Measurements from ENCODE around the gene ZFP42.
"Not testable (repeated sequence)": the region's sequence is repeated elsewhere in the genome, so short reads cannot be mapped to it uniquely, and the experiment has no call there.

Gene ZFP42

GRCh38 chr4:187995322-187996207 lies at the start of gene ZFP42:
Gene ZFP42, plus strand, starts transcription at chr4:187995771. Its CDS starts 7,037 bp downstream, at chr4:188002808.
- no peak for DNase-seq (ENCODE audit: low read depth)

GRCh38 chr4:187961171-187961570 lies 34.4 kb upstream of the ZFP42 start:
- DNase-seq (ENCODE audit: low read depth): no peak

GRCh38 chr4:187961961-187962360 lies 33.6 kb upstream of the ZFP42 start:
- no peak for DNase-seq (ENCODE audit: low read depth)

- DNase-seq (ENCODE audit: low read depth): no peak
Measured at GRCh38 chr4:187962926-187963325, 32.6 kb upstream of the ZFP42 start.

GRCh38 chr4:187965726-187966125 lies 29.8 kb upstream of the ZFP42 start:
- DNase-seq (ENCODE audit: low read depth): no peak

GRCh38 chr4:187972135-187972534 lies 23.4 kb upstream of the ZFP42 start:
- DNase-seq (ENCODE audit: low read depth): no peak

- no peak for DNase-seq (ENCODE audit: low read depth)
Measured at GRCh38 chr4:187983746-187984145, 11.8 kb upstream of the ZFP42 start.

- DNase-seq (ENCODE audit: low read depth): no peak
Measured at GRCh38 chr4:187992971-187993370, 2.6 kb upstream of the ZFP42 start.

GRCh38 chr4:187993827-187994226 lies 1.7 kb upstream of the ZFP42 start:
- DNase-seq (ENCODE audit: low read depth): peak; percentile 7

- DNase-seq (ENCODE audit: low read depth): no peak
Measured at GRCh38 chr4:187996502-187997177, 1.1 kb downstream of the ZFP42 start.

- DNase-seq (ENCODE audit: low read depth): not testable (repeated sequence)
Measured at GRCh38 chr4:187997991-187998390, 2.4 kb downstream of the ZFP42 start.

GRCh38 chr4:187999406-187999932 lies 3.9 kb downstream of the ZFP42 start:
- DNase-seq (ENCODE audit: low read depth): no peak

- no peak for DNase-seq (ENCODE audit: low read depth)
Measured at GRCh38 chr4:188002323-188002722, 6.8 kb downstream of the ZFP42 start.

GRCh38 chr4:188002751-188003150 lies 7.2 kb downstream of the ZFP42 start:
- DNase-seq (ENCODE audit: low read depth): no peak

- DNase-seq (ENCODE audit: low read depth): no peak
Measured at GRCh38 chr4:188005561-188005960, 10.0 kb downstream of the ZFP42 start.

GRCh38 chr4:188006285-188006848 lies 10.8 kb downstream of the ZFP42 start:
- DNase-seq (ENCODE audit: low read depth): no peak

GRCh38 chr4:188008377-188008776 lies 12.8 kb downstream of the ZFP42 start:
- peak; percentile 88 for DNase-seq (ENCODE audit: low read depth)

- no peak for DNase-seq (ENCODE audit: low read depth)
Measured at GRCh38 chr4:188012426-188012945, 16.9 kb downstream of the ZFP42 start.

- DNase-seq (ENCODE audit: low read depth): peak; percentile 29
Measured at GRCh38 chr4:188015025-188015940, 19.7 kb downstream of the ZFP42 start.

- peak; percentile 11 for DNase-seq (ENCODE audit: low read depth)
Measured at GRCh38 chr4:188016754-188017153, 21.2 kb downstream of the ZFP42 start.

- no peak for DNase-seq (ENCODE audit: low read depth)
Measured at GRCh38 chr4:188018262-188018661, 22.7 kb downstream of the ZFP42 start.

All from amniotic epithelial cell (primary cell).